Endothelial cell of umbilical vein (primary cell): ENCODE data around the gene CTSK. TPM values are rescaled to one million over a fixed set of nuclear protein-coding genes. Genes with fewer than 3 reads are reported as not detected.
"Not testable (repeated sequence)": the region's sequence is repeated elsewhere in the genome, so short reads cannot be mapped to it uniquely, and the experiment has no call there.

Source experiments
- BruUV-seq: library from RNA; stranded (reverse); fragments of 400-500 nt; replicated peaks from 2 replicates; lab custom pipeline; 2021; lab: Mats Ljungman, UMichigan
- CTCF ChIA-PET: fragments of 300-600, 350-600 bp; sonication (Branson Sonifier 250); formaldehyde crosslinking; loops from one replicate; lab custom pipeline; 2021; ENCODE audit warnings: antibody characterized with exemption, inconsistent platforms; lab: Charles Lee
- POLR2A ChIA-PET: fragments of 300-600, 350-600 bp; sonication (Branson Sonifier 250); formaldehyde crosslinking; loops from one replicate; lab custom pipeline; 2021; ENCODE audit warnings: antibody characterized with exemption, inconsistent platforms; lab: Charles Lee
- DNase-seq: peaks from one replicate; pipeline ENCODE4 v3.0.0-alpha.2; 2011; ENCODE audit warnings: low read depth, low spot score
- FAIRE-seq: peaks from 2 replicates; lab custom pipeline; 2011; peaks lifted over from hg19 to GRCh38; lab: Jason Lieb, UNC
- H2AFZ ChIP-seq: 2 replicates; pipeline ENCODE4 v1.6.0; 2012; ENCODE audit warnings: low read depth, low read length, control low read depth, inconsistent platforms
- H3K27ac ChIP-seq: 2 replicates; pipeline ENCODE4 v1.5.1; 2011; ENCODE audit warnings: low read depth, mild to moderate bottlenecking, control low read depth, low read length, moderate library complexity; ENCODE audit not compliant: insufficient read depth
- H3K27me3 ChIP-seq, 2 experiments: 2 replicates each; pipeline versions ENCODE4 v1.6.0 to v1.6.1; 2011; ENCODE audit warnings: low read length in 2 of 2, mixed read lengths in 1 of 2; ENCODE audit not compliant: control insufficient read depth in 2 of 2, insufficient read depth in 2 of 2
- H3K36me3 ChIP-seq, 2 experiments: 2 replicates in 1 of 2; 3 replicates in 1 of 2; pipeline ENCODE4 v1.5.1; 2011; ENCODE audit warnings: low read length in 2 of 2, mild to moderate bottlenecking in 1 of 2, moderate library complexity in 1 of 2; ENCODE audit not compliant: control insufficient read depth in 2 of 2, insufficient read depth in 2 of 2; ENCODE audit errors: extremely low read depth in 1 of 2
- H3K4me1 ChIP-seq: 3 replicates; pipeline ENCODE4 v1.5.1; 2011; ENCODE audit warnings: mild to moderate bottlenecking, low read length; ENCODE audit not compliant: control insufficient read depth, insufficient read depth; ENCODE audit errors: extremely low read depth
- H3K4me2 ChIP-seq: 2 replicates; pipeline ENCODE4 v1.6.1; 2011; ENCODE audit warnings: low read length, control low read depth, mixed read lengths; ENCODE audit not compliant: insufficient read depth
- H3K4me3 ChIP-seq, 3 experiments: fragments of 200-600 bp in 1 of 3; sonication (generic), shearing (Covaris generic) in 1 of 3; replicated peaks in 1 of 3; 2 replicates each; pipeline ENCODE4 v1.5.1; 2011 to 2016; ENCODE audit warnings: control low read depth in 3 of 3, low read length in 3 of 3, mild to moderate bottlenecking in 2 of 3, inconsistent platforms in 1 of 3, low read depth in 1 of 3, moderate library complexity in 1 of 3; ENCODE audit not compliant: insufficient read depth in 1 of 3
- H3K79me2 ChIP-seq: 2 replicates; pipeline ENCODE4 v1.6.0; 2012; ENCODE audit warnings: low read length, inconsistent platforms; ENCODE audit not compliant: control insufficient read depth, insufficient read depth
- H3K9ac ChIP-seq: replicated peaks from 2 replicates; pipeline ENCODE3; 2011; ENCODE audit warnings: low read length, control low read depth; ENCODE audit not compliant: insufficient read depth; ENCODE audit errors: extremely low read depth
- H3K9me1 ChIP-seq: replicated peaks from 3 replicates; pipeline ENCODE4 v1.6.0; 2011; ENCODE audit warnings: mild to moderate bottlenecking, low read length; ENCODE audit not compliant: control insufficient read depth, insufficient read depth; ENCODE audit errors: extremely low read depth
- H3K9me3 ChIP-seq: replicated peaks from 2 replicates; pipeline ENCODE4 v1.5.1; 2012; ENCODE audit warnings: low read length, inconsistent platforms; ENCODE audit not compliant: control insufficient read depth, insufficient read depth
- H4K20me1 ChIP-seq: replicated peaks from 2 replicates; pipeline ENCODE3; 2011; ENCODE audit warnings: mild to moderate bottlenecking, low read length; ENCODE audit not compliant: control insufficient read depth, insufficient read depth; ENCODE audit errors: extremely low read depth
- POLR2AphosphoS5 ChIP-seq: IDR thresholded peaks from 2 replicates; pipeline ENCODE4 v1.6.1; 2012; ENCODE audit warnings: low read depth, mild to moderate bottlenecking, control low read depth, low read length, moderate library complexity; ENCODE audit not compliant: insufficient read depth
- dilution Hi-C: fragments of 300-500 bp; cut with MboI; formaldehyde crosslinking; loops from one replicate; pipeline ENCODE4 v1.15.0; 2019; ENCODE audit warnings: low sequenced_read_pairs; ENCODE audit not compliant: extremely low pct_ligation_motif_present
- intact Hi-C: fragments of 100-400 bp; cut with micrococcal nuclease; formaldehyde crosslinking; loops from one replicate; pipeline ENCODE4 v1.10.0; 2022
- polyA plus RNA-seq, 4 experiments: library from polyadenylated mRNA; depleted of rRNA in 3 of 4; stranded (reverse) in 3 of 4; unstranded in 1 of 4; fragments of >200 nt; gene quantifications; 2 replicates each; pipeline versions ENCODE4 v1.2.1 to v1.2.3, GENCODE V29; 2011 to 2012; ENCODE audit warnings: missing spikeins in 1 of 4
- total RNA-seq: library from RNA; stranded (reverse); gene quantifications from 2 replicates; pipeline ENCODE4 v1.2.3, GENCODE V29; 2021

Gene CTSK
- total and polyA plus RNA-seq, 2 donors (not counting 3 experiments of a cell fraction or from before 2014, with no cell fraction given) = 18.5 to 45.6 TPM

- Histone ChIP-seq H3K27ac (no peak overlapping the region), H3K4me2 (no peak overlapping the region), H3K36me3 (no peaks in the 10 kb centered on the region), H3K9me3 (no peaks in the 10 kb centered on the region), H3K9ac (no peak overlapping the region), H2AFZ (no peak overlapping the region), H3K79me2 (no peaks in the 10 kb centered on the region), H3K4me1 (no peaks in the 10 kb centered on the region), H3K9me1 (no peaks in the 10 kb centered on the region), H4K20me1 (no peaks in the 10 kb centered on the region), H3K27me3 (no peaks in the 10 kb centered on the region), H3K4me3 (no peak overlapping the region)
- no TSS peak for BruUV-seq
- FAIRE-seq (no peak), DNase-seq (no peak)
- dilution Hi-C loops (no loop called here), intact Hi-C loops (no loop called here)
- POLR2A ChIA-PET = no interaction called here
- no peak for TF ChIP-seq POLR2AphosphoS5
- CTCF ChIA-PET = no interaction called here
Measured at GRCh38 chr1:150772326-150772725, 35.7 kb downstream of the CTSK start.

GRCh38 chr1:150767704-150768103 lies 40.4 kb downstream of the CTSK start:
- intact Hi-C loops, H3K27me3 ChIP-seq, POLR2A ChIA-PET, FAIRE-seq, dilution Hi-C loops, H3K4me3 ChIP-seq, H3K9ac ChIP-seq, BruUV-seq, H3K9me3 ChIP-seq, H3K79me2 ChIP-seq, H3K36me3 ChIP-seq, H3K27ac ChIP-seq, H3K4me2 ChIP-seq, H2AFZ ChIP-seq, H4K20me1 ChIP-seq, H3K9me1 ChIP-seq, DNase-seq: not testable (repeated sequence)
- H3K4me1 ChIP-seq = peaks cover 23% of the 10 kb centered on the region
- CTCF ChIA-PET = interaction anchor here (0.7 to 2.2 kb wide), 2 partner anchors 46 to 70 kb away, joined by 3 to 4 read pairs; partner anchors contain the start of gene GOLPH3L

- BruUV-seq, H3K9me1 ChIP-seq, H3K27me3 ChIP-seq, DNase-seq, H3K9ac ChIP-seq, H3K36me3 ChIP-seq, H3K79me2 ChIP-seq, POLR2A ChIA-PET, dilution Hi-C loops, FAIRE-seq, H3K4me3 ChIP-seq, H3K9me3 ChIP-seq, H4K20me1 ChIP-seq: not testable (repeated sequence)
- Histone ChIP-seq H3K4me2 (peak overlapping the region; percentile 47), H2AFZ (peak overlapping the region; percentile 95), H3K4me1 (peaks cover 23% of the 10 kb centered on the region), H3K27ac (peak overlapping the region; percentile 77)
- intact Hi-C loops = loop anchor here (2.0 kb wide), 2 partner anchors 15 to 69 kb away; partner anchors contain the start of gene GOLPH3L
- CTCF ChIA-PET = interaction anchor here (0.7 kb wide), 1 partner anchor 47 kb away, joined by 3 read pairs; no protein-coding TSS in a partner anchor
Measured at GRCh38 chr1:150765977-150766301, 42.1 kb downstream of the CTSK start.
